GM23338 (cell line): Measurements from ENCODE around the gene KDM5C.
A peak's percentile ranks its signal among the peaks of the same experiment; 100 is the strongest.

Experiments used
- EZH2 ChIP-seq: fragments of 200-600 bp; sonication (generic); IDR thresholded peaks from one replicate; pipeline ENCODE4 v1.8.0; 2017; ENCODE audit warnings: antibody characterized with exemption, mild to moderate bottlenecking, low read depth; ENCODE audit not compliant: unreplicated experiment
- EZH2phosphoT487 ChIP-seq: fragments of 200-600 bp; sonication (generic); IDR thresholded peaks from one replicate; pipeline ENCODE4 v1.8.1; 2018; ENCODE audit warnings: antibody characterized with exemption; ENCODE audit not compliant: unreplicated experiment
- JUNB ChIP-seq: IDR thresholded peaks from one replicate; pipeline ENCODE4 v1.6.1; 2016; ENCODE audit warnings: antibody characterized with exemption; ENCODE audit not compliant: unreplicated experiment
- POLR2AphosphoS5 ChIP-seq: IDR thresholded peaks from 2 replicates; pipeline ENCODE4 v1.6.1; 2016; ENCODE audit warnings: antibody characterized with exemption, low read depth
- TF ChIP-seq, protein P1 (sequence below), 2 experiments: fragments of 200-600 bp in 1 of 2; sonication (generic) in 1 of 2; conservative IDR thresholded peaks; 2 replicates each; pipeline versions ENCODE4 v1.5.1 to v1.6.1; 2016 to 2017; ENCODE audit warnings: antibody characterized with exemption in 2 of 2, low read depth in 2 of 2, mild to moderate bottlenecking in 2 of 2, moderate library complexity in 1 of 2
- TF ChIP-seq, protein P2 (sequence below): IDR thresholded peaks from one replicate; pipeline ENCODE4 v1.6.1; 2018; ENCODE audit warnings: antibody characterized with exemption; ENCODE audit not compliant: unreplicated experiment

DNA sequence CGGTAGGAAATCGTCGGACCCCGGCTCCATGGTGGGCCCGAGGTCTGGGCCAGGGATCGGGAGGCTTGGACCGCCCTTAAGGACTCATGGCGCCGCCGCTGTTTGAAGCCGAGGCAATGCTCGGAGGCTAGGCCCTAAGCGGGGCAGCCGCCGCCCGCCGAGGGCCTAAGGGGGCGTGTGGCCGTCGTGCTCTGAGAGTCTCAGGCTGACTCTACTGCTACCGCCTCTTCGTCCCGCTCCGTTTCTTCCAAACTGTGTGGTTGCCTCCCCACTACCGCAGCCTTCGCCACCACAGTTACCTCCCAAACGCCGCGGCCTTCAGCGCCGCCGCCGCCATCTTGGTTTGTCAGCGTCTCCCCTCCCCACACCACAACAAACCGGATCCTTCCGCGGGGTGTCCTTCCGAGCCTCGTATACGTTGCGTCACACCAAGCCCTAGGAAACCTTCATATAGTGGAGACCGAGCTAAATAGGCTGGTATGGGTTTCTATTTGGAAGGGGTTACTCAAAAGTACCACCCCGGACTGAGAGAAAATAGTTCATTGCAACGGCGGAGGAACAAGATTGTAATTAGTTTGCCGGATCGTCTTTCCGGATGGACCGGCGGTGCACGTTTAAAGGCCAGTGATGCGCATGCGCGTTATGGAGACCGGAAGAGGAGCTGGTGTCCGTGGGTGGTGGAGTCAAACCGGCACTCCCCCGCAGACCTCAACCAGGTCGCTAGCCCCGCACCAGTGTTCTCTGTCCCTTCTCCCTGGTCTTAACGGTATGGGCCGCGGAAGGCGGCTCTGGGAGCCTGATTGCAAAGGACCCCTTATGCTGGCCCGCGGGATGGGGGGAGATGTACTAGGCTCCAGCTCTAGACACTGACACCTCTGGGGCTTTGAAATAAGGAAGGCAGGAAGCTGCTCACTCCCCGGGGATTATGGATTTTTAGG is at the start of gene KDM5C:
- no peak for TF ChIP-seq EZH2
- TF ChIP-seq, protein P1, sequence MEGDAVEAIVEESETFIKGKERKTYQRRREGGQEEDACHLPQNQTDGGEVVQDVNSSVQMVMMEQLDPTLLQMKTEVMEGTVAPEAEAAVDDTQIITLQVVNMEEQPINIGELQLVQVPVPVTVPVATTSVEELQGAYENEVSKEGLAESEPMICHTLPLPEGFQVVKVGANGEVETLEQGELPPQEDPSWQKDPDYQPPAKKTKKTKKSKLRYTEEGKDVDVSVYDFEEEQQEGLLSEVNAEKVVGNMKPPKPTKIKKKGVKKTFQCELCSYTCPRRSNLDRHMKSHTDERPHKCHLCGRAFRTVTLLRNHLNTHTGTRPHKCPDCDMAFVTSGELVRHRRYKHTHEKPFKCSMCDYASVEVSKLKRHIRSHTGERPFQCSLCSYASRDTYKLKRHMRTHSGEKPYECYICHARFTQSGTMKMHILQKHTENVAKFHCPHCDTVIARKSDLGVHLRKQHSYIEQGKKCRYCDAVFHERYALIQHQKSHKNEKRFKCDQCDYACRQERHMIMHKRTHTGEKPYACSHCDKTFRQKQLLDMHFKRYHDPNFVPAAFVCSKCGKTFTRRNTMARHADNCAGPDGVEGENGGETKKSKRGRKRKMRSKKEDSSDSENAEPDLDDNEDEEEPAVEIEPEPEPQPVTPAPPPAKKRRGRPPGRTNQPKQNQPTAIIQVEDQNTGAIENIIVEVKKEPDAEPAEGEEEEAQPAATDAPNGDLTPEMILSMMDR (conservative IDR thresholded peaks at IDR 0.05; ENCODE audit: low read depth in 2 of 2), result no peak
- peak; percentile 57 for TF ChIP-seq POLR2AphosphoS5
- TF ChIP-seq EZH2phosphoT487, result no peak
- no peak for TF ChIP-seq JUNB
- TF ChIP-seq, protein P2, sequence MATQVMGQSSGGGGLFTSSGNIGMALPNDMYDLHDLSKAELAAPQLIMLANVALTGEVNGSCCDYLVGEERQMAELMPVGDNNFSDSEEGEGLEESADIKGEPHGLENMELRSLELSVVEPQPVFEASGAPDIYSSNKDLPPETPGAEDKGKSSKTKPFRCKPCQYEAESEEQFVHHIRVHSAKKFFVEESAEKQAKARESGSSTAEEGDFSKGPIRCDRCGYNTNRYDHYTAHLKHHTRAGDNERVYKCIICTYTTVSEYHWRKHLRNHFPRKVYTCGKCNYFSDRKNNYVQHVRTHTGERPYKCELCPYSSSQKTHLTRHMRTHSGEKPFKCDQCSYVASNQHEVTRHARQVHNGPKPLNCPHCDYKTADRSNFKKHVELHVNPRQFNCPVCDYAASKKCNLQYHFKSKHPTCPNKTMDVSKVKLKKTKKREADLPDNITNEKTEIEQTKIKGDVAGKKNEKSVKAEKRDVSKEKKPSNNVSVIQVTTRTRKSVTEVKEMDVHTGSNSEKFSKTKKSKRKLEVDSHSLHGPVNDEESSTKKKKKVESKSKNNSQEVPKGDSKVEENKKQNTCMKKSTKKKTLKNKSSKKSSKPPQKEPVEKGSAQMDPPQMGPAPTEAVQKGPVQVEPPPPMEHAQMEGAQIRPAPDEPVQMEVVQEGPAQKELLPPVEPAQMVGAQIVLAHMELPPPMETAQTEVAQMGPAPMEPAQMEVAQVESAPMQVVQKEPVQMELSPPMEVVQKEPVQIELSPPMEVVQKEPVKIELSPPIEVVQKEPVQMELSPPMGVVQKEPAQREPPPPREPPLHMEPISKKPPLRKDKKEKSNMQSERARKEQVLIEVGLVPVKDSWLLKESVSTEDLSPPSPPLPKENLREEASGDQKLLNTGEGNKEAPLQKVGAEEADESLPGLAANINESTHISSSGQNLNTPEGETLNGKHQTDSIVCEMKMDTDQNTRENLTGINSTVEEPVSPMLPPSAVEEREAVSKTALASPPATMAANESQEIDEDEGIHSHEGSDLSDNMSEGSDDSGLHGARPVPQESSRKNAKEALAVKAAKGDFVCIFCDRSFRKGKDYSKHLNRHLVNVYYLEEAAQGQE, result no peak
